Fibroblast of mammary gland (primary cell): ENCODE data around the gene ARHGAP15.

Experiments
- DNase-seq: peaks from one replicate; pipeline ENCODE4 v3.0.0-alpha.2; 2010; ENCODE audit warnings: low read depth
- H3K4me3 ChIP-seq: 2 replicates; pipeline ENCODE4 v1.5.1; 2011; ENCODE audit warnings: low read depth, mild to moderate bottlenecking, low read length, moderate library complexity; ENCODE audit not compliant: control insufficient read depth
- TF ChIP-seq, protein P1 (sequence below): conservative IDR thresholded peaks from 2 replicates; pipeline ENCODE4 v1.5.1; 2011; ENCODE audit warnings: low read depth, low read length, inconsistent platforms; ENCODE audit not compliant: control insufficient read depth, insufficient read depth

Gene ARHGAP15

DNA sequence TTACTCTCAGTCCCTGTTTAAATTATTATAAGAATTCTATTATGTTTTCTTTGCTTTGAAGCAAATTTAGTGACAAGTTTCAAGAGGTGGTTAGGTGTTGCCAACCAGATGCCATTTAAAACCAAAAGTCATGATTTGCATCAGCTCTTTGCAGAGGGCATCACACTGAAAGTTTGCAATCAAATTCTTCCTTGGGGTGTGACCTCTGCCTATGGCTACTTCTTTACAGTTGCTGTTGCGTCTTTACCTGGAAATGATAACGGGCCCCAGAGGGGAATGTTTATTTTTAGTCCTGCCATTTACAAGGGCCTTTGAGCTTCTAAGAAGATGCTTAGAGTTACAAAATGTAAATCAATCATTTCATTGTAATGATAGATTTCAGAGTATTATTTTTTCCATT lies 561.0 kb downstream of the ARHGAP15 start:
- TF ChIP-seq, protein P1, sequence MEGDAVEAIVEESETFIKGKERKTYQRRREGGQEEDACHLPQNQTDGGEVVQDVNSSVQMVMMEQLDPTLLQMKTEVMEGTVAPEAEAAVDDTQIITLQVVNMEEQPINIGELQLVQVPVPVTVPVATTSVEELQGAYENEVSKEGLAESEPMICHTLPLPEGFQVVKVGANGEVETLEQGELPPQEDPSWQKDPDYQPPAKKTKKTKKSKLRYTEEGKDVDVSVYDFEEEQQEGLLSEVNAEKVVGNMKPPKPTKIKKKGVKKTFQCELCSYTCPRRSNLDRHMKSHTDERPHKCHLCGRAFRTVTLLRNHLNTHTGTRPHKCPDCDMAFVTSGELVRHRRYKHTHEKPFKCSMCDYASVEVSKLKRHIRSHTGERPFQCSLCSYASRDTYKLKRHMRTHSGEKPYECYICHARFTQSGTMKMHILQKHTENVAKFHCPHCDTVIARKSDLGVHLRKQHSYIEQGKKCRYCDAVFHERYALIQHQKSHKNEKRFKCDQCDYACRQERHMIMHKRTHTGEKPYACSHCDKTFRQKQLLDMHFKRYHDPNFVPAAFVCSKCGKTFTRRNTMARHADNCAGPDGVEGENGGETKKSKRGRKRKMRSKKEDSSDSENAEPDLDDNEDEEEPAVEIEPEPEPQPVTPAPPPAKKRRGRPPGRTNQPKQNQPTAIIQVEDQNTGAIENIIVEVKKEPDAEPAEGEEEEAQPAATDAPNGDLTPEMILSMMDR = no peak
- no peak for DNase-seq
- H3K4me3 ChIP-seq = no peak overlapping the region

DNA sequence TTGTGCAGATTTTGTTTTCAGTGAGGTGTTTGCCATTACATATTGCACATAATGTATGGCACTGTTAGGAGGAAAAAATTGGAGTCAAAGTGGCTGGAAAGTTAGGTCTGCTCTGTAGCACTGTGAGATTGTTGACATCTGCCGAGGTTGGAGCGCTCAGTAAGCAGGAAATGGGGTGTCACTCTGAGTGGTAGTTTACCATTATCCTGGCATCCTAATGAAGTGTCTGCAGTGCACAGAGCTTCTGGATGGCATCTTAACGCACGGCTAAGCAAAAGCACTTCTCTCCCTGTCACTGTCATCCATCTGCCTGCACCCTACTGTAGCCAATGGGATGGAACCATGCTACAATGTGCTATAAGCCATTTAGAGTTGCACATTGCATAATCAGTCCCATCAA lies 561.9 kb downstream of the ARHGAP15 start:
- no peak overlapping the region for H3K4me3 ChIP-seq
- no peak for DNase-seq
- TF ChIP-seq, protein P1 = no peak

DNA sequence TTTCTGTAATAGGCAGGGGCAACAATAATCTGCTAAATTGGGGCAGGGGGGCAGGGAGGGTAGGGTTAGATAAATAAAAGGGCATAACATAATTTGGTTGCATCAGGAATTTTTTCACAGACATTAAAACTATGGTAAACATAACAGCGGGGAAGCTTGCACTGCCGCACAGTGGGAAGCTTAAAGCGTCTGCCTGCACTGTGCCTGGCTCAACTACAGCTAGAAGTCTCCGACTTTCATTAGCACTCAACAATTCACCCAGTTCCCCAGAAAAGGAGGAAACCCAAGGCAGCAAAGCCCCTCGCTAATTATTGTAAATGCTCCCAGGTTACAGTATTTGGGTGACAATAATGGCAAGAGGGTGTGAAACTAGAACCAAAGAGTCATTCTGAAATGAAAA lies 562.9 kb downstream of the ARHGAP15 start:
- TF ChIP-seq, protein P1 = no peak
- no peak for DNase-seq

DNA sequence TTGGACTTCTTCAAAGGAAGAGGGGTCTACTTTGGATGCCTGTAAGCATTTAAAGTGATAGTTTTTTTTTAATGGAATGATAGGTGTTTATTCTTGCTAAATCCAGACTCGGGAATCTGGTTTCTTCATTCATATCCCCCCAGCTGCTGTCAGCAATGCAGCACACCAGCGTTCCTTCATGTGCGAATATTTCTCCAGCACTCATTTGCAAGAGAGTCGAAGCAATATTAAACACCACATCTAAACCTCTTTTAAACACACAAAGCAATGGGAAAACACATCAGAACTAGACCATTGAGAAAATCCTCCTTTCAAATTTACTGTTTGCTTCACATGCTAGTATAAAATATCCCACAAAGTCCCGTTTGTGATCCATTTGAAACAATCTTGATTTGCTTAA lies 563.7 kb downstream of the ARHGAP15 start:
- TF ChIP-seq, protein P1 = no peak
- DNase-seq = no peak
- H3K4me3 ChIP-seq = no peak overlapping the region

More for the DNA sequence above, 562.9 kb downstream of the ARHGAP15 start:
- H3K4me3 ChIP-seq = no peak overlapping the region

DNA sequence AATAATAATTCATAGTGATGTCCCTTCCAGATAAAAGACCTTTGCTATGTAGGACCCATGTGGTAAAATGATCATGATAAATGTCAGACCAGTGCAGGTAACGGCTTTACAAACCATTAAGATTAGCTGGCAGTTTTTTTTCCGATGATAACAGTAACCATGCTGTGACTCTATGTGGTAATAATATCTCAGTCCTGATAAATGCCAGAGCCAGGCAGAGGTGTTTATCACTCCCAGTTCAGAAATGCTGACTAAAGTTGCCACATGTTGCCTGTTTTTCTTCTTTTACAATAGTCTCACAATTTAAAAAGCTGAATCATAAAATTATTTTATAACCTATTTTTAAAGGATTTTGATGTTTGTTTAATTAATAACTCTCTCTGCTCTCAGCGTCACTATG lies 565.1 kb downstream of the ARHGAP15 start:
- H3K4me3 ChIP-seq = no peak overlapping the region
- TF ChIP-seq, protein P1 = no peak
- DNase-seq = no peak

DNA sequence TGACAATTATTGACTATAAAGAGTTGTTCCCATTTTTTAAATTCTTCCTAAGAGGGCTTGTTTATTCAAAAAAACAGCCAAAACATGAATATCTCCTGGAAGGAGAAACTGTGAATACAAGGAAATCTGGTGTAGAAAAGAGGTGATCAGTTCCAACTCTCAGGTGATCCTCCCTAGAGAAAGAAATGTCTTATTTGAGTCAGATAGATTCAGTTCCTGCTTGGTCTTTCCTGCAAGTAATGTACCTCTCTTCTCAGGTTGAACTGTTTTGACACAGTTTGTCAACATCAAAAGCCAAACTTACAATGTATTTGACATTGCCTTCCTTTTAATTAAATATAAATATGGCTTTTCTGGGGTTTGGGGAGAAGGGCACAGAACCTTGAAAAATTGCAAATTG lies 567.4 kb downstream of the ARHGAP15 start:
- TF ChIP-seq, protein P1 = no peak
- H3K4me3 ChIP-seq = no peak overlapping the region
- DNase-seq = no peak

DNA sequence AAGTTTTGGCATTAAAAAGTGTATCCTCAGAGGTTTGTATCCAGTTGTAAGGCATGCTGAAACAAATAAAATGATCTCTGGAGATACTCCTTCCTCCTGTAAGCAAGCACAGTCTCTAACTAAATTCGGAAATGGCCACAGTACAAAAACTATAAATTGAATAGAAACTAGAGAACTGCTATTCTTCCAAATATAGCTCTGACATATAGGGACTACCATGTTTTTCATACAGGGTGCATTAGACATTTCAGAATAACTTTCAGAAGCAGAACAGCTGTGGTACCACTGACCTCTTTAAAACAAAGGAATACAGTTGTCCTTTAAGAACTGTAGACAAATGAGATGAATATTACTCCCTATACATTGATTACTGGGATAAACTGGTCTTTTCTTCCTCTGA lies 568.5 kb downstream of the ARHGAP15 start:
- TF ChIP-seq, protein P1 = no peak
- no peak for DNase-seq
- H3K4me3 ChIP-seq = no peak overlapping the region
